Endothelial cell of umbilical vein (primary cell): Measurements from ENCODE around the gene RBKS. TPM values are rescaled to one million over a fixed set of nuclear protein-coding genes. Genes with fewer than 3 reads are reported as not detected.

ENCODE experiments used
- BruUV-seq: library from RNA; stranded (reverse); fragments of 400-500 nt; replicated peaks from 2 replicates; lab custom pipeline; 2021; lab: Mats Ljungman, UMichigan
- CTCF ChIA-PET: fragments of 300-600, 350-600 bp; sonication (Branson Sonifier 250); formaldehyde crosslinking; loops from one replicate; lab custom pipeline; 2021; ENCODE audit warnings: antibody characterized with exemption, inconsistent platforms; lab: Charles Lee
- POLR2A ChIA-PET: fragments of 300-600, 350-600 bp; sonication (Branson Sonifier 250); formaldehyde crosslinking; loops from one replicate; lab custom pipeline; 2021; ENCODE audit warnings: antibody characterized with exemption, inconsistent platforms; lab: Charles Lee
- DNase-seq: peaks from one replicate; pipeline ENCODE4 v3.0.0-alpha.2; 2011; ENCODE audit warnings: low read depth, low spot score
- FAIRE-seq: peaks from 2 replicates; lab custom pipeline; 2011; peaks lifted over from hg19 to GRCh38; lab: Jason Lieb, UNC
- H2AFZ ChIP-seq: 2 replicates; pipeline ENCODE4 v1.6.0; 2012; ENCODE audit warnings: low read depth, low read length, control low read depth, inconsistent platforms
- H3K27ac ChIP-seq: 2 replicates; pipeline ENCODE4 v1.5.1; 2011; ENCODE audit warnings: low read depth, mild to moderate bottlenecking, control low read depth, low read length, moderate library complexity; ENCODE audit not compliant: insufficient read depth
- H3K27me3 ChIP-seq, 2 experiments: 2 replicates each; pipeline versions ENCODE4 v1.6.0 to v1.6.1; 2011; ENCODE audit warnings: low read length in 2 of 2, mixed read lengths in 1 of 2; ENCODE audit not compliant: control insufficient read depth in 2 of 2, insufficient read depth in 2 of 2
- H3K36me3 ChIP-seq, 2 experiments: 2 replicates in 1 of 2; 3 replicates in 1 of 2; pipeline ENCODE4 v1.5.1; 2011; ENCODE audit warnings: low read length in 2 of 2, mild to moderate bottlenecking in 1 of 2, moderate library complexity in 1 of 2; ENCODE audit not compliant: control insufficient read depth in 2 of 2, insufficient read depth in 2 of 2; ENCODE audit errors: extremely low read depth in 1 of 2
- H3K4me1 ChIP-seq: 3 replicates; pipeline ENCODE4 v1.5.1; 2011; ENCODE audit warnings: mild to moderate bottlenecking, low read length; ENCODE audit not compliant: control insufficient read depth, insufficient read depth; ENCODE audit errors: extremely low read depth
- H3K4me2 ChIP-seq: 2 replicates; pipeline ENCODE4 v1.6.1; 2011; ENCODE audit warnings: low read length, control low read depth, mixed read lengths; ENCODE audit not compliant: insufficient read depth
- H3K4me3 ChIP-seq, 3 experiments: fragments of 200-600 bp in 1 of 3; sonication (generic), shearing (Covaris generic) in 1 of 3; replicated peaks in 1 of 3; 2 replicates each; pipeline ENCODE4 v1.5.1; 2011 to 2016; ENCODE audit warnings: control low read depth in 3 of 3, low read length in 3 of 3, mild to moderate bottlenecking in 2 of 3, inconsistent platforms in 1 of 3, low read depth in 1 of 3, moderate library complexity in 1 of 3; ENCODE audit not compliant: insufficient read depth in 1 of 3
- H3K79me2 ChIP-seq: 2 replicates; pipeline ENCODE4 v1.6.0; 2012; ENCODE audit warnings: low read length, inconsistent platforms; ENCODE audit not compliant: control insufficient read depth, insufficient read depth
- H3K9ac ChIP-seq: replicated peaks from 2 replicates; pipeline ENCODE3; 2011; ENCODE audit warnings: low read length, control low read depth; ENCODE audit not compliant: insufficient read depth; ENCODE audit errors: extremely low read depth
- H3K9me1 ChIP-seq: replicated peaks from 3 replicates; pipeline ENCODE4 v1.6.0; 2011; ENCODE audit warnings: mild to moderate bottlenecking, low read length; ENCODE audit not compliant: control insufficient read depth, insufficient read depth; ENCODE audit errors: extremely low read depth
- H3K9me3 ChIP-seq: replicated peaks from 2 replicates; pipeline ENCODE4 v1.5.1; 2012; ENCODE audit warnings: low read length, inconsistent platforms; ENCODE audit not compliant: control insufficient read depth, insufficient read depth
- H4K20me1 ChIP-seq: replicated peaks from 2 replicates; pipeline ENCODE3; 2011; ENCODE audit warnings: mild to moderate bottlenecking, low read length; ENCODE audit not compliant: control insufficient read depth, insufficient read depth; ENCODE audit errors: extremely low read depth
- EZH2 ChIP-seq: IDR thresholded peaks from 2 replicates; pipeline ENCODE4 v1.6.1; 2012; ENCODE audit warnings: borderline replicate concordance, low read depth, mild to moderate bottlenecking, moderate library complexity, low read length, inconsistent platforms; ENCODE audit not compliant: severe bottlenecking
- FOS ChIP-seq: IDR thresholded peaks from 2 replicates; pipeline ENCODE4 v1.6.1; 2011; ENCODE audit warnings: mild to moderate bottlenecking, low read length, moderate library complexity, borderline replicate concordance; ENCODE audit not compliant: insufficient read depth
- GATA2 ChIP-seq: IDR thresholded peaks from 2 replicates; pipeline ENCODE4 v1.7.0; 2011; ENCODE audit warnings: low read depth, mild to moderate bottlenecking, moderate library complexity, mixed read lengths, low read length; ENCODE audit not compliant: insufficient read length, insufficient read depth
- JUN ChIP-seq: IDR thresholded peaks from 2 replicates; pipeline ENCODE4 v1.6.1; 2011; ENCODE audit warnings: borderline replicate concordance, low read depth; ENCODE audit not compliant: insufficient read length, insufficient read depth
- MYC ChIP-seq: IDR thresholded peaks from one replicate; pipeline ENCODE4 v1.6.1; 2011; ENCODE audit warnings: mild to moderate bottlenecking, low read depth, low read length
- POLR2A ChIP-seq: IDR thresholded peaks from 2 replicates; pipeline ENCODE4 v1.6.1; 2012; ENCODE audit warnings: low read depth, mild to moderate bottlenecking, control low read depth, low read length
- POLR2AphosphoS5 ChIP-seq: IDR thresholded peaks from 2 replicates; pipeline ENCODE4 v1.6.1; 2012; ENCODE audit warnings: low read depth, mild to moderate bottlenecking, control low read depth, low read length, moderate library complexity; ENCODE audit not compliant: insufficient read depth
- dilution Hi-C: fragments of 300-500 bp; cut with MboI; formaldehyde crosslinking; loops from one replicate; pipeline ENCODE4 v1.15.0; 2019; ENCODE audit warnings: low sequenced_read_pairs; ENCODE audit not compliant: extremely low pct_ligation_motif_present
- intact Hi-C: fragments of 100-400 bp; cut with micrococcal nuclease; formaldehyde crosslinking; loops from one replicate; pipeline ENCODE4 v1.10.0; 2022
- polyA plus RNA-seq, 4 experiments: library from polyadenylated mRNA; depleted of rRNA in 3 of 4; stranded (reverse) in 3 of 4; unstranded in 1 of 4; fragments of >200 nt; gene quantifications; 2 replicates each; pipeline versions ENCODE4 v1.2.1 to v1.2.3, GENCODE V29; 2011 to 2012; ENCODE audit warnings: missing spikeins in 1 of 4
- total RNA-seq: library from RNA; stranded (reverse); gene quantifications from 2 replicates; pipeline ENCODE4 v1.2.3, GENCODE V29; 2021
- TF ChIP-seq, protein P1 (sequence below): IDR thresholded peaks from 2 replicates; pipeline ENCODE4 v1.6.1; 2011; ENCODE audit not compliant: insufficient read depth, insufficient read length
- TF ChIP-seq, protein P2 (sequence below), 2 donors: IDR thresholded peaks; 1 replicate in 1 of 2; 2 replicates in 1 of 2; pipeline ENCODE4 v1.5.1; 2011; ENCODE audit warnings: low read length in 2 of 2, mild to moderate bottlenecking in 2 of 2, moderate library complexity in 2 of 2, control low read depth in 1 of 2, inconsistent platforms in 1 of 2, low read depth in 1 of 2; ENCODE audit not compliant: insufficient read depth in 1 of 2; ENCODE audit errors: extremely low read depth in 1 of 2

Gene RBKS
- total and polyA plus RNA-seq, 2 donors (not counting 3 experiments of a cell fraction or from before 2014, with no cell fraction given) = 0.64 to 1.8 TPM

DNA sequence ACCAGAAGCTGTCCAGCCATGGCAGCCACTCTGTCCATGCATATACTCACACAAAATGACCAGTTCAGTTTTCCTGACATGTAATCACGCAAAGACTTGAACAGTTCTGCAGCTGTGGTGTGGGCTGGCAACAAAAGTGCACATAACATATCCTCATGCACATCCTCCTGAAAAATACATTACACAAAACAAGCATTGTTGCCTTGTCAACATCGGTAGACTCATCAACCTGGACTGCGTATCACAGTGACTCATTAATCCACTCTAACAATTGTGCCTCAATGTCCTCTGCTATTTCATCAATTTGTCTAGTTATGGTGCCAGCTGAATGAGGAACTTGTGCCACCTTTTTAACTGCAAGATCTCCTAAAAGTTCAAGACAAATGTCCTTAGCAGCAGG lies 19.5 kb downstream of the RBKS start:
- H3K4me1 ChIP-seq = peaks cover 3% of the 10 kb centered on the region
- H3K4me2 ChIP-seq = no peak overlapping the region
- no peaks in the 10 kb centered on the region for H3K9me3 ChIP-seq
- no peaks in the 10 kb centered on the region for H3K36me3 ChIP-seq
- FAIRE-seq = no peak
- dilution Hi-C loops (no loop called here), intact Hi-C loops (no loop called here)
- H3K4me3 ChIP-seq = no peak overlapping the region
- H4K20me1 ChIP-seq = no peaks in the 10 kb centered on the region
- BruUV-seq = no TSS peak
- no peaks in the 10 kb centered on the region for H3K9me1 ChIP-seq
- H3K79me2 ChIP-seq = no peaks in the 10 kb centered on the region
- H2AFZ ChIP-seq = no peak overlapping the region
- H3K27ac ChIP-seq = no peak overlapping the region
- TF ChIP-seq FOS = no peak
- TF ChIP-seq, protein P1, sequence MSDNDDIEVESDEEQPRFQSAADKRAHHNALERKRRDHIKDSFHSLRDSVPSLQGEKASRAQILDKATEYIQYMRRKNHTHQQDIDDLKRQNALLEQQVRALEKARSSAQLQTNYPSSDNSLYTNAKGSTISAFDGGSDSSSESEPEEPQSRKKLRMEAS = no peak
- TF ChIP-seq, protein P2, sequence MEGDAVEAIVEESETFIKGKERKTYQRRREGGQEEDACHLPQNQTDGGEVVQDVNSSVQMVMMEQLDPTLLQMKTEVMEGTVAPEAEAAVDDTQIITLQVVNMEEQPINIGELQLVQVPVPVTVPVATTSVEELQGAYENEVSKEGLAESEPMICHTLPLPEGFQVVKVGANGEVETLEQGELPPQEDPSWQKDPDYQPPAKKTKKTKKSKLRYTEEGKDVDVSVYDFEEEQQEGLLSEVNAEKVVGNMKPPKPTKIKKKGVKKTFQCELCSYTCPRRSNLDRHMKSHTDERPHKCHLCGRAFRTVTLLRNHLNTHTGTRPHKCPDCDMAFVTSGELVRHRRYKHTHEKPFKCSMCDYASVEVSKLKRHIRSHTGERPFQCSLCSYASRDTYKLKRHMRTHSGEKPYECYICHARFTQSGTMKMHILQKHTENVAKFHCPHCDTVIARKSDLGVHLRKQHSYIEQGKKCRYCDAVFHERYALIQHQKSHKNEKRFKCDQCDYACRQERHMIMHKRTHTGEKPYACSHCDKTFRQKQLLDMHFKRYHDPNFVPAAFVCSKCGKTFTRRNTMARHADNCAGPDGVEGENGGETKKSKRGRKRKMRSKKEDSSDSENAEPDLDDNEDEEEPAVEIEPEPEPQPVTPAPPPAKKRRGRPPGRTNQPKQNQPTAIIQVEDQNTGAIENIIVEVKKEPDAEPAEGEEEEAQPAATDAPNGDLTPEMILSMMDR (IDR thresholded peaks at IDR 0.05; ENCODE audit: extremely low read depth in 1 of 2, insufficient read depth in 1 of 2, low read depth in 1 of 2, low read length in 2 of 2) = no peak
- no peak for TF ChIP-seq GATA2
- no peak for TF ChIP-seq EZH2
- no peak for TF ChIP-seq MYC
- no peak for TF ChIP-seq JUN
- TF ChIP-seq POLR2AphosphoS5 = no peak
- no peak for TF ChIP-seq POLR2A
- no peaks in the 10 kb centered on the region for H3K27me3 ChIP-seq
- POLR2A ChIA-PET = no interaction called here
- no peak overlapping the region for H3K9ac ChIP-seq
- CTCF ChIA-PET = interaction anchor here (1.8 kb wide), 1 partner anchor 23 kb away, joined by 4 read pairs; no protein-coding TSS in a partner anchor
- DNase-seq = no peak
